Cardiac atrium fibroblast (primary cell): Measurements from ENCODE around the gene ZBTB49. TPM values are rescaled to one million over a fixed set of nuclear protein-coding genes. Genes with fewer than 3 reads are reported as not detected.

Source experiments
- total RNA-seq: library from RNA; depleted of rRNA; stranded (reverse); fragments of >200 nt; gene quantifications from 2 replicates; pipeline ENCODE4 v1.2.3, GENCODE V29; 2015

Gene ZBTB49, protein sequence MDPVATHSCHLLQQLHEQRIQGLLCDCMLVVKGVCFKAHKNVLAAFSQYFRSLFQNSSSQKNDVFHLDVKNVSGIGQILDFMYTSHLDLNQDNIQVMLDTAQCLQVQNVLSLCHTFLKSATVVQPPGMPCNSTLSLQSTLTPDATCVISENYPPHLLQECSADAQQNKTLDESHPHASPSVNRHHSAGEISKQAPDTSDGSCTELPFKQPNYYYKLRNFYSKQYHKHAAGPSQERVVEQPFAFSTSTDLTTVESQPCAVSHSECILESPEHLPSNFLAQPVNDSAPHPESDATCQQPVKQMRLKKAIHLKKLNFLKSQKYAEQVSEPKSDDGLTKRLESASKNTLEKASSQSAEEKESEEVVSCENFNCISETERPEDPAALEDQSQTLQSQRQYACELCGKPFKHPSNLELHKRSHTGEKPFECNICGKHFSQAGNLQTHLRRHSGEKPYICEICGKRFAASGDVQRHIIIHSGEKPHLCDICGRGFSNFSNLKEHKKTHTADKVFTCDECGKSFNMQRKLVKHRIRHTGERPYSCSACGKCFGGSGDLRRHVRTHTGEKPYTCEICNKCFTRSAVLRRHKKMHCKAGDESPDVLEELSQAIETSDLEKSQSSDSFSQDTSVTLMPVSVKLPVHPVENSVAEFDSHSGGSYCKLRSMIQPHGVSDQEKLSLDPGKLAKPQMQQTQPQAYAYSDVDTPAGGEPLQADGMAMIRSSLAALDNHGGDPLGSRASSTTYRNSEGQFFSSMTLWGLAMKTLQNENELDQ
- total RNA-seq = 3.6 and 7.2 TPM in 2 replicates

DNA sequence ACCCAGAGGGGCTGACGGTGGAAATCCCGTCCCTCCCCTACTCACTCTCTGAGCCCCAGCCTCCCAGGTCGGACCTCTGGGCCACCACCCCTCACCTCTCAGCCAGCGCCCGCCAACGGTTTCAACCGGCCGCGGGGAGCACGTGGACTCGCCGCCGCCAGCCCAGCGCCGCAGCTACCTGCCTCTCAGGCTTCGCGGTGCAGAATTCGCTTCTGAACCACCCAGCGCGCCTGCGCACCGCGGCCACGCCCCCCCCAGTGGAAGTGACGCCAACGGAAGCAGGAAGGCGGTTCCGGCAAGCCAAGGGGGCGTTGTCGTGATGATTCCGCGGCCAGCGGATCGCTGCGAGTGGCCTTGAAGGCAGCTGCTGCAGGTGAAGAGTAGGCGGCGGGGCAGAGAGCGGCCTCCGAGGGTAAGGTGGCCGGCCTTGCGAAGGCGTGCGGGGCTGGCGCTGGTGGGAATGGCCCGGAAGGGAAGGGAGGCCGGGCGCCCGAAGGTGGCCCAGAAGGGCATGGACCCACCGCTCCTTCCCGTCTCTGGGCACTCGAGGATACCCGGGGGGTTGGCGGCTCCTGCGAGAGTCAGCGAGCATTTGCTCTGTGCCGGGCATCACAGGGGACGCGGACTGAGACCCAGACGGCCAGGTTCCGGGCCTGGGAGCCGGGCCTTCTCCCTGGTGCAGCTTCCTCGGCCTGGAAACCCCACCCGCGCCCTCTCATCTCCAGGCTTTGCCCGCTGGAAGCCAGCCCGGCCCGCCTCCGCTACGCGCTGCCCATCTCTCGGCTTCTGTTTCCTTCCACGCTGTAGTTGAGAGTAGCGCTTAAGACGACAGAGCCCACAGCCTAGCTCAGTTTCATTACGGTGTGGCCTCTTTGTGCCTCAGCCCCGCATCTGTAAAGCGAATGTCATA, at the start of gene ZBTB49, which contains the start of gene LYAR:
ZBTB49 (plus strand) TSS at position 311 of the 910 bp plus-strand sequence. CDS start 9,695 bp downstream, outside the sequence.
LYAR (minus strand) TSS at position 214 of the 910 bp plus-strand sequence. CDS start 6,412 bp downstream, outside the sequence.

DNA sequence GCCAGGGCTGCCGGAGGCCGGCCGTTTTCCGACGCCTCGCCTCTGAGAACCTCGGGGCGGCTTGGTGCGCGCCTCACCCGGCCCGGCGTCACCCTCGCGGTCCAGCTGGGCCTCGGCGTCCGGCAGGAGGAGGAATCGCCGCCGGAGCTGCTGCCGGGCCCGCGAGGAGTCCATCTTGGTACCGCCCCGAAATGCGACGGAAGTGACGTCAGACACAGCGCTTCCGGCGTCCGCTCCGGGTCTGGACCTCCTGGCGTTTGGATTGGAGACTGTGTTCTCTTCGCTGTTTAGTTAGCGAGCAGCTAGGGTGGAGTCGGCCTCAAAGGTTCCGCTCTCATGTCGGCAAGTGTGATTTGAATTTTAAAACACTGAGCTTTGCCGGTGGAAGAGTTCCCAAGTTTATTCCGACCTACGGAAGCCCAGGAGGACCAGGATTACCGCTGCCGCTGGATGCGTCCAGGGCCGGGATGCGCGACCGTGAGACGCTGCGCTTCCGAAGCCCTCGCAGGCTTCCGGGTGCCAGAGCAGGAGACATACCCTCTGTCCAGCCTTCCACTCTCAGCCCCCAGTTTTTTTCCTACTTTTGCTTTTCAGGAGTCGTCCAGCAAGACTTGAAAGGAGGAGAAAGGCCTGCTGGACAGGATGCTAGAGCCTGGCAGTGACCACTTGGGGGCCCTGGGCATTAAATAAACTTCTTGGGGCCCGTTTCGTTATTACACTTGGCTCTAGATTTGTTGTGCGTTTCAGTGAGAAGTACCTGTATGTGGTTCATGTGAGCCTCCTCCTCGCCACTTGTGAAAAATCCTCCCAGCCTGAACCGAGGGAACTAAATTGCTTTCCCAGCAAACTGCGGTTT, 41.8 kb upstream of the ZBTB49 start, which contains the start of gene TMEM128:
TMEM128 (minus strand) TSS at position 195 of the 856 bp plus-strand sequence; CDS start at position 174, 21 bp downstream.

Other genes with a start within 250 kb of the ZBTB49 start
- gene OTOP1, start 63.3 kb upstream of the ZBTB49 start, total RNA-seq = not detected in 2 replicates
- gene TMEM128, start 42.0 kb upstream of the ZBTB49 start, total RNA-seq = 21.1 and 22.9 TPM in 2 replicates
- 4.3 and 11.3 TPM in 2 replicates for gene LYAR, start 97 bp upstream of the ZBTB49 start, total RNA-seq
- 82.0 and 95.3 TPM in 2 replicates for gene NSG1, start 96.9 kb downstream of the ZBTB49 start, total RNA-seq